ENCODE measurements around the gene CEP72. TPM values are rescaled to one million over a fixed set of nuclear protein-coding genes. Genes with fewer than 3 reads are reported as not detected.

CEP72 gene
- total RNA-seq, 4 donors from 2014 or later, result 0.83 to 1.8 (median 1.5) TPM

GRCh38 chr5:588406-588995 lies 23.6 kb upstream of the CEP72 start:
- Histone ChIP-seq H3K27ac (replicated peaks in 1 of 4) (no peak overlapping the region), H3K36me3 (no peaks in the 10 kb centered on the region), H3K4me1 (no peaks in the 10 kb centered on the region)

GRCh38 chr5:589173-589572 lies 23.0 kb upstream of the CEP72 start:
- intact Hi-C loops (cut with DNase I), result no loop called here
- H3K9me3 ChIP-seq, result no peaks in the 10 kb centered on the region
- no peak overlapping the region for H3K4me3 ChIP-seq
- no peaks in the 10 kb centered on the region for H3K36me3 ChIP-seq
- DNase-seq (ENCODE audit: extremely low spot score), result no peak
- no peak overlapping the region for H3K27ac ChIP-seq (replicated peaks in 1 of 4)
- no peaks in the 10 kb centered on the region for H3K4me1 ChIP-seq
- WGBS, result 83% methylated on average over 1 of the region's 1 CpG
- TF ChIP-seq POLR2A (IDR thresholded peaks at IDR 0.05; ENCODE audit: low read depth) (no peak), CTCF (IDR thresholded peaks at IDR 0.05) (no peak), POLR2AphosphoS5 (IDR thresholded peaks at IDR 0.05) (no peak), EP300 (IDR thresholded peaks at IDR 0.05) (no peak)
- peaks cover 0 to 60% (median 8%) of the 10 kb centered on the region in 4 donors for H3K27me3 ChIP-seq

More at GRCh38 chr5:588406-588995, 23.6 kb upstream of the CEP72 start:
- intact Hi-C loops (cut with DNase I), result no loop called here
- no peak for DNase-seq (ENCODE audit: extremely low spot score)
- TF ChIP-seq EP300 (IDR thresholded peaks at IDR 0.05), result no peak
- no peak for TF ChIP-seq CTCF (IDR thresholded peaks at IDR 0.05)
- no peak for TF ChIP-seq POLR2A (IDR thresholded peaks at IDR 0.05; ENCODE audit: low read depth)
- TF ChIP-seq POLR2AphosphoS5 (IDR thresholded peaks at IDR 0.05), result no peak
- H3K9me3 ChIP-seq, result no peaks in the 10 kb centered on the region
- WGBS, result 64% methylated on average over 9 of the region's 11 CpGs
- H3K4me3 ChIP-seq, result no peak overlapping the region
- peaks cover 0 to 60% (median 2%) of the 10 kb centered on the region in 4 donors for H3K27me3 ChIP-seq

- intact Hi-C loops (cut with DNase I), result no loop called here
- H3K4me3 ChIP-seq, result no peak overlapping the region
- 89% methylated on average over 1 of the region's 1 CpG for WGBS
- H3K27me3 ChIP-seq, result peaks cover 0 to 62% (median 8%) of the 10 kb centered on the region in 4 donors
- TF ChIP-seq EP300 (IDR thresholded peaks at IDR 0.05), result no peak
- H3K27ac ChIP-seq (replicated peaks in 1 of 4), result no peak overlapping the region
- H3K4me1 ChIP-seq, result no peaks in the 10 kb centered on the region
- H3K36me3 ChIP-seq, result no peaks in the 10 kb centered on the region
- DNase-seq (ENCODE audit: extremely low spot score), result no peak
- H3K9me3 ChIP-seq, result no peaks in the 10 kb centered on the region
Measured at GRCh38 chr5:589588-589987, 22.6 kb upstream of the CEP72 start.

GRCh38 chr5:590346-590745 lies 21.8 kb upstream of the CEP72 start:
- DNase-seq (ENCODE audit: extremely low spot score), result no peak
- Histone ChIP-seq H3K4me1 (no peaks in the 10 kb centered on the region), H3K27ac (replicated peaks in 1 of 4) (no peak overlapping the region), H3K9me3 (no peaks in the 10 kb centered on the region), H3K4me3 (no peak overlapping the region), H3K27me3 (peaks cover 0 to 60% (median 8%) of the 10 kb centered on the region in 4 donors), H3K36me3 (no peaks in the 10 kb centered on the region)
- intact Hi-C loops (cut with DNase I), result no loop called here
- TF ChIP-seq EP300 (IDR thresholded peaks at IDR 0.05), result no peak
- no peak for TF ChIP-seq POLR2AphosphoS5 (IDR thresholded peaks at IDR 0.05)
- TF ChIP-seq POLR2A (IDR thresholded peaks at IDR 0.05; ENCODE audit: low read depth), result no peak
- no peak for TF ChIP-seq CTCF (IDR thresholded peaks at IDR 0.05)

- H3K27ac ChIP-seq (replicated peaks in 1 of 4), result no peak overlapping the region
- H3K9me3 ChIP-seq, result no peaks in the 10 kb centered on the region
- no peak for DNase-seq (ENCODE audit: extremely low spot score)
- intact Hi-C loops (cut with DNase I), result no loop called here
- peaks cover 0 to 67% (median 8%) of the 10 kb centered on the region in 4 donors for H3K27me3 ChIP-seq
- no peaks in the 10 kb centered on the region for H3K36me3 ChIP-seq
- no peak for TF ChIP-seq CTCF (IDR thresholded peaks at IDR 0.05)
- no peak for TF ChIP-seq POLR2A (IDR thresholded peaks at IDR 0.05; ENCODE audit: low read depth)
- no peak for TF ChIP-seq POLR2AphosphoS5 (IDR thresholded peaks at IDR 0.05)
- no peak for TF ChIP-seq EP300 (IDR thresholded peaks at IDR 0.05)
- H3K4me1 ChIP-seq, result no peaks in the 10 kb centered on the region
- WGBS, result 84% methylated on average over 5 of the region's 5 CpGs
- no peak overlapping the region for H3K4me3 ChIP-seq
Measured at GRCh38 chr5:591746-592145, 20.4 kb upstream of the CEP72 start.

Data from esophagus muscularis mucosa (tissue), 4 donors.